Midbrain (tissue), 1 donor: ENCODE measurements around the gene AS3MT.
"Not testable (repeated sequence)": the region's sequence is repeated elsewhere in the genome, so short reads cannot be mapped to it uniquely, and the experiment has no call there.

Experiments used
- DNase-seq: peaks from one replicate; lab custom pipeline; 2025; lab: John Stamatoyannopoulos, UW

AS3MT gene

DNA sequence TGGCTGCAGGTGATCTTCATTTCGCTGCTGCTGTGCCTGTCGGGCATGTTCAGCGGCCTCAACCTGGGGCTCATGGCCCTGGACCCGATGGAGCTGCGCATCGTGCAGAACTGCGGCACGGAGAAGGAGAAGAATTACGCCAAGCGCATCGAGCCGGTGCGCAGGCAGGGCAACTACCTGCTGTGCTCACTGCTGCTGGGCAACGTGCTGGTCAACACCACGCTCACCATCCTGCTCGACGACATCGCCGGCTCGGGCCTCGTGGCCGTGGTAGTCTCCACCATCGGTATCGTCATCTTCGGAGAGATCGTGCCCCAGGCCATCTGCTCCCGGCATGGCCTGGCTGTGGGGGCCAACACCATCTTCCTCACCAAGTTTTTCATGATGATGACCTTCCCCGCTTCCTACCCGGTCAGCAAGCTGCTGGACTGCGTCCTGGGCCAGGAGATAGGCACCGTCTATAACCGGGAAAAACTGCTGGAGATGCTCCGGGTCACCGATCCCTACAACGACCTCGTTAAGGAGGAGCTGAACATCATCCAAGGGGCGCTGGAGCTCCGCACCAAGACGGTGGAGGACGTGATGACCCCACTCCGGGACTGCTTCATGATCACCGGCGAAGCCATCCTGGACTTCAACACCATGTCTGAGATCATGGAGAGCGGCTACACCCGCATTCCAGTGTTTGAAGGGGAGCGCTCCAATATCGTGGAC, 50.1 kb downstream of the AS3MT start:
- no peak for DNase-seq

DNA sequence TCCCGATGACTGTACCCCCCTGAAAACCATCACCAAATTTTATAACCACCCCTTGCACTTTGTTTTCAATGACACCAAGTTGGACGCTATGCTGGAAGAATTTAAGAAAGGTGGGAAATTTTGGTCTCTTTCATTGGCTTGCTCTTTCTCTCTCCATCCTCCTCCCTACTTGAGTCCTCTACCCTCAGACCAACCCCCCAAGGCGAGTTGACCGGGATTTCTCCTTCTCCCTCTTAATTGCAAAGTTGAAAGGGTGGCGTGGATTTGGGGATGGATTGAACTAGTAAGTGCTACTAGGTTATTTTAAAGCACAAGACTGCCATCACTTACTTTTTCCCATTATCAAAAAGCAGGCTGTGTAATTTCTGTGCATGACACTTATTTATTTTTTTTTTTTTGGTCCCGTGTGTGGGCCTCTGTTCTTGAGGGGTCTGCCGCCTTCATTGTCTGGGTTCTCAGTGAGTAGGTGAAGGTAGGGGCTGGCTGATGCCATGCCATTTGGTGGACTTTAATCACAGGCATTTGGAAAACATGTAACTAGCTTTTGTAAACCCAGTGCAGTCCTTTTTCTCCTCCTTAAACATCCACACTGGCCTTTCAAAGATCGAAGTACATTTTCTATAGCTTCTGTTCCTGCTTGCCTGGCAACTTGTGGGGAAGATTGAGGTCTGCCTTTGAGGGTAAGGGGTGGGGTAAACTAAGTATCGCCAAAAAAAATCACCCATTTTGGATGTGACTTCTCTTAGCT, 50.9 kb downstream of the AS3MT start:
- no peak for DNase-seq

- no peak for DNase-seq
Observed at GRCh38 chr10:102923601-102924000, 54.3 kb downstream of the AS3MT start.

DNA sequence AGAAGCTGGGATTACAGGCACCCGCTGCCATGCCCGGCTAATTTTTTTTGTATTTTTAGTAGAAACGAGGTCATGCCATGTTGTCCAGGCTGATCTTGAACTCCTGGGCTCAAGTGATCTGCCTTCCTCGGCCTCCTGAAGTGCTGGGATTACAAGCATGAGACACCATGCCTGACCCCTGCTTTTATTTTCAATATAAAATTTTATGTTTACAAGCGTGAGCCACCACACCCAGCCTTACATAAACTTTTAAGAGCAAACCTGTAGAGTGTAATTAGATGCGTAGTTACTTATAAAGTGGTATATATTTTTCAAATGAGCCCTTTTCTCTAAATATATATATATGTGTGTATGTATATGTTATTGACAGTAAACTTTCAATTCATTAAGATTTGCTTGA, 57.6 kb downstream of the AS3MT start:
- no peak for DNase-seq

DNA sequence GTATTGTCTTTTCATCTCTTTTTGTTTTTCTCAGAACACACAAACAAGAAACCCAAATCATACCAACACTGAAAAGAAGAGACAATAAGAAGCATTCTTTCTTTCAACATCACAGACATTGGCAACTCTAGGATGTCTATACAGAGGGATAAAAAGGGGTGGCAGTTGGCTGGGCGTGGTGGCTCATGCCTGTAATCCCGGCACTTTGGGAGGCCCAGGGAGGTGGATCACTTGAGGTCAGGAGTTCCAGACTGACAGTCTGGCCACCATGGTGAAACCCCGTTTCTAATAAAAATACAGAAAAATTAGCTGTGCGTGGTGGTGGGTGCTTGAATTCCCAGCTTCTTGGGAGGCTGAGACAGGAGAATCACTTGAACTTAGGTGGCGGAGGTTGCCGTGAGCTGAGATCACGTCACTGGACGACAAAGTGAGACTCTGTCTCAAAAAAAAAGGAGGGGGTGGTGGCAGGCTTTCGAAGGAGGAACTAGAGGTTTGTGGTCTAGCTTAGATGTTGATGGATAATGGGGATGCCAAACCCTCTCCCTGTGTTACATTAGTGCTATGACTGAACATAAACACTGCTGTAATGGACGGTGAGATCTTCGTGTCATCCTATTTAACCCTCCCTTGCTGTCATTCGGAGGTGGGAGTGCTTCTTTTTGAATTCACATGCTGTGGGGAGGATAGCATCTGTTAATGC, 58.2 kb downstream of the AS3MT start:
- DNase-seq: no peak

GRCh38 chr10:102928442-102928841, 59.2 kb downstream of the AS3MT start:
- not testable (repeated sequence) for DNase-seq

GRCh38 chr10:102930720-102931119, 61.5 kb downstream of the AS3MT start:
- no peak for DNase-seq

- no peak for DNase-seq
Observed at GRCh38 chr10:102931643-102932042, 62.4 kb downstream of the AS3MT start.

GRCh38 chr10:102935505-102935904, 66.2 kb downstream of the AS3MT start:
- no peak for DNase-seq

- DNase-seq: no peak
Observed at GRCh38 chr10:102935939-102936605, 66.8 kb downstream of the AS3MT start.

- DNase-seq: no peak
Observed at GRCh38 chr10:102941401-102941800, 72.1 kb downstream of the AS3MT start.

GRCh38 chr10:102945449-102945848, 76.2 kb downstream of the AS3MT start:
- DNase-seq: no peak

GRCh38 chr10:102945962-102946361, 76.7 kb downstream of the AS3MT start:
- DNase-seq: no peak

DNA sequence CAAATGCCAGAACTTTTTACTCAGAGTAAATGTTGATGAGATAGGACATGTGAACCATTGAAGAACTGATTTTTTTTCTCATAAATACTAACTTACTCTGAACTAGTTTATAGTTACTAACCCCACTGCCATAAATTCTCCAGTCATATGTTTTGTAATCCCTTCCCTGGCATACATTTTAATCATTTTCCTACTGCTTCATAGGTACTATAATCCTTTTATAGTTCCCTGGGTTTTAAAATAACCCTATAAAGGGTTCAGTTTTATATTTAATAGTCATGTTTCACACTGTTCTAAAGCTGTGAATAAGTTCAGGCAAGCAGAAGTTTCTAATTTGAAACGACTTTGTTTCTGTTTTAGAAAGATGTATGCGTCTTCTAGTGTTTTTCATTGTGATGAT, 77.7 kb downstream of the AS3MT start:
- DNase-seq: no peak

DNA sequence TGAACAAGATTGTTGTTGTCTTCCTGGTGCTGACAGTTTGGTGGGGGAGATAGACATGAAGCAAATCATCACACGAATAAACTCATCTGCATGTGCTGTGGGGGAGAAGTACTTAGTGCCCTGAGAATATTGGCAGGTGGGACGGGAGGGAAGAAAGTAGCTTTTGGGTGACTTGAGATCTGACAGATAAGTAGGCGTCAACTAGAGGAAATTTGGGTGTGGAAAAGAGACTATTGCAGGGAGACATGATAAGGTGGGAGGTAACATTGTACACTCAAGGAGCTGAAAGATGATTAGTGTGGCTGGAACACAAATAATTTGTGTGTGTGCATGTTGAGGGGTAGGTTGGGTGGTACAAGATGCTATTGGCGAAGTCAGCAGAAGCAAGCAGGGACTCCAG, 78.9 kb downstream of the AS3MT start:
- no peak for DNase-seq

- DNase-seq: no peak
Observed at GRCh38 chr10:102948786-102949185, 79.5 kb downstream of the AS3MT start.

DNA sequence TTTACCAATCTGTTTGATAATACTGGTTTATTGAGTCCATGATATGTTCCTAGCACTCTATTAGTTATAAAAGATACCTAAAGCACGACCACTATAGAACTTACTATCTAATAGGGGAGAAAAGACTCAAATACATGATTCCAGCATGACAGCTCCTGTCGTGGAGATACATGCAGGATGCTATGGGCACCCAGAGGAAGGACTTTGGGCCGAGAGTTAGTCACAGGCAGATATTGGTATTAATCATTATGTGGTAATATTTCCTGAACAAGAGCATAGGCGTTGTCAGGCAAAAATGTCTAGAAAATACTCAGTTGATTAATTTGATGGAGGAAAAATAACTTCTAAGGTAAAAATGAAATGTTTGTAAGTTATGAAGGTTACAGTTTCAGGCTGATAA, 80.6 kb downstream of the AS3MT start:
- DNase-seq: no peak

GRCh38 chr10:102951316-102951715, 82.0 kb downstream of the AS3MT start:
- DNase-seq: no peak
